Measurements from ENCODE around the gene ERBB4. TPM values are rescaled to one million over a fixed set of nuclear protein-coding genes. Genes with fewer than 3 reads are reported as not detected.
"Not testable (repeated sequence)": the region's sequence is repeated elsewhere in the genome, so short reads cannot be mapped to it uniquely, and the experiment has no call there.

Gene ERBB4
- polyA plus RNA-seq, 3 donors from 2014 or later: not detected

GRCh38 chr2:212271583-212271982 lies 267.0 kb downstream of the ERBB4 start:
- Mint-ChIP-seq H3K9me3 (peaks cover 0 to 8% (median 3%) of the 10 kb centered on the region in 6 donors), H3K4me1 (no peaks in the 10 kb centered on the region), H3K27ac (no peak overlapping the region), H3K27me3 (ENCODE audit: low read depth in 3 of 3) (no peaks in the 10 kb centered on the region), H3K4me3 (no peak overlapping the region), H3K36me3 (no peaks in the 10 kb centered on the region)
- DNase-seq: no peak

DNA sequence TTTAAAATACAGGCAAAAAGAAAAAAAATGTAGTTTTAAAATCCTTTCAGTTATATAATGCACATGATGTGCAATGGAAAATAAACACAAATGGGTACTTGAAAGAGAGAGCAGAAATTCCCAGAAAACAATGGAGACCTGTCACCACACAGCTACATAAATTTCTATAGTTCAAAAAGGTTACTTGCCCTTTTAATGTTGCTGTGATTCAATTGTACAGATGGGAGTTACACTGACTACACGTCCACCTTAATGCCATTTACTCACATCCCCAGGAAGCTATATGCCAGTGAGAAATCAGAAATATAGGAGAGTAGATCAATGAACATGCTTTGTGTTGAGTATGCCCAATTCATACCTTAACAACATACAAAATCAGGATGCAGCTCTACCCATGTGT lies 269.6 kb downstream of the ERBB4 start:
- H3K27me3 Mint-ChIP-seq (ENCODE audit: low read depth in 3 of 3): no peaks in the 10 kb centered on the region
- peaks cover 0 to 8% (median 3%) of the 10 kb centered on the region in 6 donors for H3K9me3 Mint-ChIP-seq
- H3K36me3 Mint-ChIP-seq: no peaks in the 10 kb centered on the region
- H3K27ac Mint-ChIP-seq: no peak overlapping the region
- H3K4me3 Mint-ChIP-seq: no peak overlapping the region
- DNase-seq: no peak
- no peaks in the 10 kb centered on the region for H3K4me1 Mint-ChIP-seq

DNA sequence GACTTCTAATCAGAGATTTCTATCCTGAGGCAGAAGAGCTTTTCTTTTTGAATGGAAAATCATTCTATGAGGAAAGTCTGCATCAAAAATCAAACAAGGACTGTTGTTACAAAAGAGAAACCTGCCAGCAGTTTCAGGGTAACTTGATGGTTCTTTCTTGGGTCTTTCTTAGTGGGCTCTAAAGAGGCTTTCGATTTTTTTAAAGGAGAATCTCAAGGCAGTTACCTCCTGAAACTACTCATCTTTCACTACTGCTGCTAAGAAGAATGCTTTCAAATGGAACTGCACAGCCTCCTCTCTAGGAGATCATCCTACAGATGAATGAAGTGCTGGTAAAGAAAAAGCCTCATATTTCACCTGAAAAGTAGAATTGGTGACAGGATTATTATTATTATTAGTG lies 272.3 kb downstream of the ERBB4 start:
- no peaks in the 10 kb centered on the region for H3K4me1 Mint-ChIP-seq
- H3K27ac Mint-ChIP-seq: no peak overlapping the region
- H3K9me3 Mint-ChIP-seq: peaks cover 0 to 8% (median 3%) of the 10 kb centered on the region in 6 donors
- no peak for DNase-seq
- no peaks in the 10 kb centered on the region for H3K36me3 Mint-ChIP-seq
- peaks cover 0 to 2% (median 0%) of the 10 kb centered on the region in 3 donors for H3K27me3 Mint-ChIP-seq (ENCODE audit: low read depth in 3 of 3)
- H3K4me3 Mint-ChIP-seq: no peak overlapping the region

GRCh38 chr2:212265777-212266176 lies 272.8 kb downstream of the ERBB4 start:
- Mint-ChIP-seq H3K36me3 (no peaks in the 10 kb centered on the region), H3K4me1 (no peaks in the 10 kb centered on the region), H3K27ac (no peak overlapping the region), H3K27me3 (ENCODE audit: low read depth in 3 of 3) (peaks cover 0 to 2% (median 2%) of the 10 kb centered on the region in 3 donors), H3K9me3 (peaks cover 0 to 8% (median 3%) of the 10 kb centered on the region in 6 donors), H3K4me3 (no peak overlapping the region)
- no peak for DNase-seq

DNA sequence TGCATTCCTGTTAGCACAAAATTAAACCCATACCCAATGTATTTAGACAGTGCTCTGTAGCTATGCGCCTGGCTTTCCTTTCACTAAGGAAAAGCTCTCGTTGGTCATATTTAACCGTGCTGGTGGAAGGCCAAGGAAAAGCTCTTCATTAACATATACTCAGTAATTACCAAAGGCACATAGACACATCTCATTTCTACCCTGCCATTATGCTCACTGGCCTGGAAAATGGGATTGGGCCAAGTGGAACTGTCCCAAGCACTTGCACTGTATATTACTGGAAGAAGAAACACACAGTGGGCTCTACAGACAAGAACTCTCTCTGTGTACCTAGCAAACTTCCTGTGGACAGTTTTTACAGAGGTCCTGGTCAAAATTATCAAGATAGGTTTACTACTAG lies 274.4 kb downstream of the ERBB4 start:
- H3K27me3 Mint-ChIP-seq (ENCODE audit: low read depth in 3 of 3): peaks cover 0 to 2% (median 2%) of the 10 kb centered on the region in 3 donors
- no peaks in the 10 kb centered on the region for H3K4me1 Mint-ChIP-seq
- no peak for DNase-seq
- no peak overlapping the region for H3K4me3 Mint-ChIP-seq
- H3K9me3 Mint-ChIP-seq: peaks cover 0 to 10% (median 1%) of the 10 kb centered on the region in 6 donors
- no peak overlapping the region for H3K27ac Mint-ChIP-seq
- no peaks in the 10 kb centered on the region for H3K36me3 Mint-ChIP-seq

GRCh38 chr2:212259226-212259625 lies 279.4 kb downstream of the ERBB4 start:
- peaks cover 0 to 2% (median 2%) of the 10 kb centered on the region in 3 donors for H3K27me3 Mint-ChIP-seq (ENCODE audit: low read depth in 3 of 3)
- H3K4me1 Mint-ChIP-seq: no peaks in the 10 kb centered on the region
- H3K4me3 Mint-ChIP-seq: no peak overlapping the region
- H3K27ac Mint-ChIP-seq: no peak overlapping the region
- no peaks in the 10 kb centered on the region for H3K36me3 Mint-ChIP-seq
- peaks cover 0 to 10% (median 6%) of the 10 kb centered on the region in 6 donors for H3K9me3 Mint-ChIP-seq
- DNase-seq: no peak

- H3K36me3 Mint-ChIP-seq: no peaks in the 10 kb centered on the region
- H3K27ac Mint-ChIP-seq: no peak overlapping the region
- no peak overlapping the region for H3K4me3 Mint-ChIP-seq
- DNase-seq: no peak
- H3K9me3 Mint-ChIP-seq: peaks cover 0 to 18% (median 2%) of the 10 kb centered on the region in 6 donors
- H3K27me3 Mint-ChIP-seq (ENCODE audit: low read depth in 3 of 3): no peaks in the 10 kb centered on the region
- H3K4me1 Mint-ChIP-seq: no peaks in the 10 kb centered on the region
Observed at GRCh38 chr2:212254339-212254738, 284.3 kb downstream of the ERBB4 start.

DNA sequence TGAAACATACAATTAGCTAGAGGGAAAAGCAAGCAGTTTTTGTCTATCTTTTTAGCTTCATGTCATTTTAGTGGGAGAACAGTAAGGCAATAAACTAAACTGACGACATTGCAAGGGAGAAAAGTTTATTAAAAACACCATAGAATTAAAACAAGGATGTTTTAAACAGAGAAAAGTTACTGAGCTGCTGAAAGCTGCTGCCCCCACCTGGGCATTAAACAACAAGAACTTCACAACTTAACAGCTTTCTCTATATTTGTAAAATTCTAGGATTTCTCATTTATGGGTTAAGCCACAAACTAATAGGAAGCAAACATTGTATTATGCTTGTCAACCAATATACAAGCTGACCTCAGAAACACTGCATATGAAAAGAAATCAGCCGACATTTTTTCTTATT lies 289.2 kb downstream of the ERBB4 start:
- H3K4me1 Mint-ChIP-seq: no peaks in the 10 kb centered on the region
- no peak overlapping the region for H3K4me3 Mint-ChIP-seq
- DNase-seq: no peak
- no peak overlapping the region for H3K27ac Mint-ChIP-seq
- no peaks in the 10 kb centered on the region for H3K27me3 Mint-ChIP-seq (ENCODE audit: low read depth in 3 of 3)
- H3K36me3 Mint-ChIP-seq: no peaks in the 10 kb centered on the region
- peaks cover 0 to 11% (median 3%) of the 10 kb centered on the region in 6 donors for H3K9me3 Mint-ChIP-seq

DNA sequence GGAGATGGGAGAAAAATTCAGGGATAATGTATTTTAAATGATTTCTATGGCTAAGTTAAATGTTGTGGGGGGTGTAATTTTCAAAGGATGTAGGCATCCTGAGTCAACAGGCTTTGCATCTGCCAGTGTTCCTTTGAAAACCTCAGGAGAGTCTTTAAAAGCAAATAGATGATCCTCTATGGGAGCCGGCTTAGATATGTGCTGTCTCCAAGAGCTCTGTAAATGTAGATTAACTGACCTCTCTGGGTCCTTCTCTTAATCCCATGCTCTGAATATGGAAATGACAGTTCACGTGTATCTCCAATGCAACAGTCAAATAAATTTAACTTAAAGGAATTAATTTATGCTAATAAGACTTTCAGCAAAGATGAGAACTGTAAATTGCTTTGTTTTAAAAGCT lies 292.7 kb downstream of the ERBB4 start:
- DNase-seq: no peak
- Mint-ChIP-seq H3K27ac (no peak overlapping the region), H3K4me1 (no peaks in the 10 kb centered on the region), H3K27me3 (ENCODE audit: low read depth in 3 of 3) (no peaks in the 10 kb centered on the region), H3K9me3 (peaks cover 0 to 9% (median 0%) of the 10 kb centered on the region in 6 donors), H3K4me3 (no peak overlapping the region), H3K36me3 (no peaks in the 10 kb centered on the region)

- Mint-ChIP-seq H3K27ac (no peak overlapping the region), H3K27me3 (ENCODE audit: low read depth in 3 of 3) (no peaks in the 10 kb centered on the region), H3K36me3 (no peaks in the 10 kb centered on the region), H3K9me3 (peaks cover 0 to 11% (median 5%) of the 10 kb centered on the region in 6 donors), H3K4me3 (no peak overlapping the region), H3K4me1 (no peaks in the 10 kb centered on the region)
- DNase-seq: no peak
Observed at GRCh38 chr2:212242724-212243123, 295.9 kb downstream of the ERBB4 start.

DNA sequence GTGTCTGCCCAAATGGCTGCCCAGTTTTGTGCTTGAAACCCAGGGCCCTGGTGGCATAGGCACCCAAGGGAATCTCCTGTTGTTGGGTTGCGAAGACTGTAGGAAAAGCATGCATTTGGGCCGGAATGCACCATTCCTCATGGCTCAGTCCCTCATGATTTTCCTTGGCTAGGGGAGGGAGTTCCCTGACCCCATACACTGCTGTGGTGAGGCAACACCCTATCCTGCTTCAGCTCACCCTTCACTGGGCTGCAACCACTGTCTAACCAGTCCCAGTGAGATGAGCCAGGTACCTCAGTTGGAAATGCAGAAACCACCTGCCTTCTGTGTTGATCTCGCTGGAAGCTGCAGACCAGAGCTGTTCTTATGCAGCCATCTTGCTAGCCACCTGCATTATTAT lies 300.4 kb downstream of the ERBB4 start:
- H3K4me1 Mint-ChIP-seq; DNase-seq; H3K4me3 Mint-ChIP-seq; H3K27ac Mint-ChIP-seq; H3K27me3 Mint-ChIP-seq (ENCODE audit: low read depth in 3 of 3); H3K36me3 Mint-ChIP-seq: not testable (repeated sequence)
- H3K9me3 Mint-ChIP-seq: peaks cover 1 to 21% (median 10%) of the 10 kb centered on the region in 6 donors

- Mint-ChIP-seq H3K9me3 (peaks cover 1 to 21% (median 11%) of the 10 kb centered on the region in 6 donors), H3K27me3 (ENCODE audit: low read depth in 3 of 3) (peaks cover 0 to 6% (median 3%) of the 10 kb centered on the region in 3 donors), H3K36me3 (no peaks in the 10 kb centered on the region)
Observed at GRCh38 chr2:212237350-212238095, 301.1 kb downstream of the ERBB4 start.

GRCh38 chr2:212228743-212229171 lies 309.8 kb downstream of the ERBB4 start:
- H3K9me3 Mint-ChIP-seq: peaks cover 0 to 10% (median 2%) of the 10 kb centered on the region in 6 donors
- H3K4me3 Mint-ChIP-seq: no peak overlapping the region
- DNase-seq: no peak
- no peak overlapping the region for H3K27ac Mint-ChIP-seq
- H3K36me3 Mint-ChIP-seq: no peaks in the 10 kb centered on the region
- no peaks in the 10 kb centered on the region for H3K4me1 Mint-ChIP-seq
- peaks cover 0 to 4% (median 0%) of the 10 kb centered on the region in 3 donors for H3K27me3 Mint-ChIP-seq (ENCODE audit: low read depth in 3 of 3)

More at GRCh38 chr2:212237350-212238095, 301.1 kb downstream of the ERBB4 start:
- Mint-ChIP-seq H3K4me3 (no peak overlapping the region), H3K4me1 (no peaks in the 10 kb centered on the region), H3K27ac (no peak overlapping the region)
- no peak for DNase-seq

DNA sequence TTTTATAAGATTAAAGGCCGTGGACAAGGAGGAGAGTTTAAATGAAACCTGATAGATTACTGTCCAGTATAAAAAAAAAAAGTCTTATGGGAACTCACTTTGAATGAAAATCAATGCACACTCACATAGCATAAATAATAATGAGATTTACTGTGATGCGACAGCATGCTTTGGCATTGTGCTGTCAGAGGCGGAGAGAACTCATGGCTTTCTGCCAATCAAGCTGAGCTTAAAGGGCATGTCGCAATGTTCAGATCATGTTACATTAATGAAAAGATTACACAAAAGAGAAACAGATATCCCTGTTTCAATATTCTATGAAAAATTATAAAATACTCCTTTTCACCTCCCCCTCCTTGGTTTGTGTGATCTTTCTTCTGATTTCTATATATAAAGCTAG lies 310.8 kb downstream of the ERBB4 start:
- Mint-ChIP-seq H3K27ac (no peak overlapping the region), H3K4me3 (no peak overlapping the region), H3K9me3 (peaks cover 0 to 10% (median 2%) of the 10 kb centered on the region in 6 donors), H3K4me1 (no peaks in the 10 kb centered on the region), H3K27me3 (ENCODE audit: low read depth in 3 of 3) (peaks cover 0 to 4% (median 0%) of the 10 kb centered on the region in 3 donors), H3K36me3 (no peaks in the 10 kb centered on the region)
- no peak for DNase-seq

GRCh38 chr2:212226114-212226513 lies 312.5 kb downstream of the ERBB4 start:
- DNase-seq: no peak

More at GRCh38 chr2:212226114-212226513, 312.5 kb downstream of the ERBB4 start:
- H3K27ac Mint-ChIP-seq: no peak overlapping the region
- H3K9me3 Mint-ChIP-seq: peaks cover 0 to 10% (median under 1%) of the 10 kb centered on the region in 6 donors
- no peaks in the 10 kb centered on the region for H3K4me1 Mint-ChIP-seq
- no peaks in the 10 kb centered on the region for H3K36me3 Mint-ChIP-seq
- H3K27me3 Mint-ChIP-seq (ENCODE audit: low read depth in 3 of 3): peaks cover 0 to 4% (median 0%) of the 10 kb centered on the region in 3 donors
- no peak overlapping the region for H3K4me3 Mint-ChIP-seq

All from immature natural killer cell (primary cell).